ENCODE results near the gene MGAT4B.
A peak's percentile ranks its signal among the peaks of the same experiment; 100 is the strongest.
"Not testable (repeated sequence)": the region's sequence is repeated elsewhere in the genome, so short reads cannot be mapped to it uniquely, and the experiment has no call there.

The MGAT4B gene

GRCh38 chr5:179806250-179807048 lies at the start of gene MGAT4B:
Gene MGAT4B (minus strand): TSS chr5:179806866. CDS start chr5:179806583, 283 bp downstream.
- H3K27me3 ChIP-seq (ENCODE audit: control insufficient read depth in 1 of 2, insufficient read depth in 2 of 2, low read length in 2 of 2), result no peaks in the 10 kb centered on the region
- peaks cover 9% of the 10 kb centered on the region for H3K36me3 ChIP-seq (ENCODE audit: insufficient read depth, low read length)
- no peak within 1 kb of the TSS for H3K9ac ChIP-seq (ENCODE audit: low read length)
- peak within 1 kb of the TSS; percentile 60 to 94 for H3K4me3 ChIP-seq (ENCODE audit: low read depth in 1 of 2, low read length in 2 of 2)
- peaks cover 32% of the 10 kb centered on the region for H3K4me1 ChIP-seq (ENCODE audit: insufficient read depth, low read length)
- H3K9me3 ChIP-seq (ENCODE audit: low read length), result no peaks in the 10 kb centered on the region
- peak within 1 kb of the TSS; percentile 91 for H3K27ac ChIP-seq (ENCODE audit: low read depth, low read length)

DNA sequence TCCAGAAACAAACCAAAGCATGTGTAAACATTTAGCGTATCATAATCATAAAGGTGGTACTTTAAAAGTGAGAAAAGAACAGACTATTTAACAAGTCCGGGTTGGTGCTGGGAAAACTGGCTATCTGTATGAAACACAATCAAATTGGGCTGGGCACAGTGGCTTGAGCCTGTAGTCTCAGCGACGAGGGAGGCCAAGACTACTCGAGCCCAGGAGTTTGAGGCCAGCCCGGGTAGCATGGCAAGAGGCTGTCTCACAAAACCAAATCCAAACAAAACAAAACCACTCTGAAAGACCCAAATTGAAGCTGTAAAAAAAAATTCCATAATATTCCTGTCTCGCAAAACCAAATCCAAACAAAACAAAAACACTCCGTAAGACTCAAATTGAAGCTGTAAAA lies 47.7 kb upstream of the MGAT4B start:
- no peaks in the 10 kb centered on the region for H3K9me3 ChIP-seq (ENCODE audit: low read length)
- H3K27ac ChIP-seq (ENCODE audit: low read depth, low read length), result no peak overlapping the region
- no peak overlapping the region for H3K9ac ChIP-seq (ENCODE audit: low read length)
- no peak overlapping the region for H3K4me3 ChIP-seq (ENCODE audit: low read depth in 1 of 2, low read length in 2 of 2)
- peaks cover 31% of the 10 kb centered on the region for H3K36me3 ChIP-seq (ENCODE audit: insufficient read depth, low read length)
- H3K4me1 ChIP-seq (ENCODE audit: insufficient read depth, low read length), result peaks cover 6% of the 10 kb centered on the region
- no peaks in the 10 kb centered on the region for H3K27me3 ChIP-seq (ENCODE audit: control insufficient read depth in 1 of 2, insufficient read depth in 2 of 2, low read length in 2 of 2)

GRCh38 chr5:179852993-179853547 lies 46.4 kb upstream of the MGAT4B start:
- Histone ChIP-seq H3K4me3 (ENCODE audit: low read depth in 1 of 2, low read length in 2 of 2) (no peak overlapping the region), H3K9me3 (ENCODE audit: low read length) (no peaks in the 10 kb centered on the region), H3K9ac (ENCODE audit: low read length) (no peak overlapping the region), H3K36me3 (ENCODE audit: insufficient read depth, low read length) (peaks cover 40% of the 10 kb centered on the region), H3K27ac (ENCODE audit: low read depth, low read length) (no peak overlapping the region), H3K27me3 (ENCODE audit: control insufficient read depth in 1 of 2, insufficient read depth in 2 of 2, low read length in 2 of 2) (no peaks in the 10 kb centered on the region), H3K4me1 (ENCODE audit: insufficient read depth, low read length) (peaks cover 6% of the 10 kb centered on the region)

DNA sequence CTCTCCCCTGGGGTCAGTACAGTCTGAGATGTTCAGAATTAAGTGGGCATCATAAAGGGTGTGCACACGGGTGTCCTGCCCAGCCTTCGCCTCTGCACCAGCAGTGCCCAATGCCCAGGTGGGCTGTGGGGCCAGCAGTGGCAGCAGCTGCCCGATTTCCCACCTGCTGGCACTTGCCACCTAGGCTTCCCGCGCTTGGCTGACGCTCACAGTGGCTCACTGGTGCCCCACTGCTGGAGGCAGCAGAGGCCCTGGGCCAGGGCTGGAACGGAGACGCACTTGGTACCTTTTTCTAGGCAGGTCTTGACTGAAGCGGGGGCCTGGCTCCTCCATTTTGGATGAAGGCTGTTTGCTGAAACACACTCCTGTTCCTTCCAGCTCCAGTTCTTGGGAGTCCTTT lies 35.0 kb upstream of the MGAT4B start:
- Histone ChIP-seq H3K9ac (ENCODE audit: low read length) (no peak overlapping the region), H3K27me3 (ENCODE audit: control insufficient read depth in 1 of 2, insufficient read depth in 2 of 2, low read length in 2 of 2) (no peaks in the 10 kb centered on the region), H3K36me3 (ENCODE audit: insufficient read depth, low read length) (peaks cover 62% of the 10 kb centered on the region), H3K4me1 (ENCODE audit: insufficient read depth, low read length) (no peaks in the 10 kb centered on the region), H3K9me3 (ENCODE audit: low read length) (no peaks in the 10 kb centered on the region), H3K4me3 (ENCODE audit: low read depth in 1 of 2, low read length in 2 of 2) (no peak overlapping the region), H3K27ac (ENCODE audit: low read depth, low read length) (no peak overlapping the region)

DNA sequence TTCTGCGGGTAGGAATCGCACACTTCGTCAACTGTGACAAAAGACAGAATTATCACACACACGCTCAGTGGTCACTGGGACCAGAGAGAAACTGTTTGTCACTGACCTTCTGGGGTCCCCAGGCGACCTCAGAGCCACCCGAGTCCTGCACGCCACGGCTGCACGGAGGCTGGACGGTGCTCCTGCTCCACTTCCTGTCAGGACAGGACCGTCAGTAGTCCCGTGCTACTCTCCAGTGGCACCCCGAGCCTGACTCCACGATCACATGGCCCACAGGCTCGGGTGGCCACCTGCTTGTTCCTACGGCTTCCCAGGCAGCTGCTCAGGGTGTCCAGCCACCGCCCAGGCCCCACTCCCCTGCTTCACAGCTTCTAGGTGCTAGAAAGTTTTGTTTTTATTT lies 34.1 kb upstream of the MGAT4B start:
- Histone ChIP-seq H3K4me3 (ENCODE audit: low read depth in 1 of 2, low read length in 2 of 2) (no peak overlapping the region), H3K4me1 (ENCODE audit: insufficient read depth, low read length) (no peaks in the 10 kb centered on the region), H3K9ac (ENCODE audit: low read length) (no peak overlapping the region), H3K36me3 (ENCODE audit: insufficient read depth, low read length) (peaks cover 64% of the 10 kb centered on the region), H3K9me3 (ENCODE audit: low read length) (no peaks in the 10 kb centered on the region), H3K27me3 (ENCODE audit: control insufficient read depth in 1 of 2, insufficient read depth in 2 of 2, low read length in 2 of 2) (no peaks in the 10 kb centered on the region), H3K27ac (ENCODE audit: low read depth, low read length) (no peak overlapping the region)

GRCh38 chr5:179840321-179840720 lies 33.7 kb upstream of the MGAT4B start:
- Histone ChIP-seq H3K9me3 (ENCODE audit: low read length) (no peaks in the 10 kb centered on the region), H3K27ac (ENCODE audit: low read depth, low read length) (no peak overlapping the region), H3K36me3 (ENCODE audit: insufficient read depth, low read length) (peaks cover 65% of the 10 kb centered on the region), H3K27me3 (ENCODE audit: control insufficient read depth in 1 of 2, insufficient read depth in 2 of 2, low read length in 2 of 2) (no peaks in the 10 kb centered on the region), H3K9ac (ENCODE audit: low read length) (no peak overlapping the region), H3K4me1 (ENCODE audit: insufficient read depth, low read length) (no peaks in the 10 kb centered on the region), H3K4me3 (ENCODE audit: low read depth in 1 of 2, low read length in 2 of 2) (no peak overlapping the region)

DNA sequence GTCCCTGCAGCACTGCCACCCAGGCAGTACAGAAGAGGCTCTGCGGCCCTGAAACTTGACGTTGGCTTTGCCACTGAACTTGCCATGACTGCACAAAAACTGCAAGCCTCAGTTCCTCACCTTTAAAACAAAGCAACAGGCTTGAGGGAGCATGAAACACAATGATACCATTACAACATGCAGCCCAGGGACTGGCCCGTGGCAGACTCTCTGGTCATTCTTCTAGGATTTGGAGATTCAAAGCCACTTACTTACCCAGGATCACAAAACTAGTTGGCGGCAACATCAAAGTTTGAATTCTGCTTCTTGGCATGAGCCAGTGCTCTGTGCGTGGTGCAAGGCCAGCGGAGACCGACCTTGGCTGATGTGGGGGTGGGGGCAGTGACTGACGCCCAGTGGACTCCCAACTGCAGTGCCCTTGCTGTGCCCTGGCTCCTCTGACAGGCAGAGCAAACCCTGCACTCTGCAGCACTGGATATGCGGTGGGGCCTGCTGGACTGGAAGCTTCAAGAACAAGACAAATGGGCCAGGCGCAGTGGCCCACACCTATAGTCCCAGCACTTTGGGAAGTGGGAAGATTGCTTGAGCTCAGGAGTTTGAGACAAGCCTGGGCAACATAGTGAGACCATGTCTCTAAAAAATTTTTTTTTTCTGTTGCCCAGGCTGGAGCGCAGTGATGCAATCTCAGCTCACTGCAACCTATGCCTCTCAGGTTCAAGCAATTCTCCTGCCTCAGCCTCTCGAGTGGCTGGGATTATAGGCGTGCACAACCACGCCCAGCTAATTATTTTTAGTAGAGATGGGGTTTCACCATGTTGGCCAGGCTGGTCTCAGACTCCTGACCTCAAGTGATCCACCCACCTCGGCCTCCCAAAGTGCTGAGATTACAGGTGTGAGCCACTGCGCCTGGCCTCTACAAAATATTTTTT lies 32.9 kb upstream of the MGAT4B start:
- Histone ChIP-seq H3K4me1 (ENCODE audit: insufficient read depth, low read length) (no peaks in the 10 kb centered on the region), H3K4me3 (ENCODE audit: low read depth in 1 of 2, low read length in 2 of 2) (no peak overlapping the region), H3K36me3 (ENCODE audit: insufficient read depth, low read length) (peaks cover 65% of the 10 kb centered on the region), H3K27ac (ENCODE audit: low read depth, low read length) (no peak overlapping the region), H3K27me3 (ENCODE audit: control insufficient read depth in 1 of 2, insufficient read depth in 2 of 2, low read length in 2 of 2) (no peaks in the 10 kb centered on the region), H3K9ac (ENCODE audit: low read length) (no peak overlapping the region), H3K9me3 (ENCODE audit: low read length) (no peaks in the 10 kb centered on the region)

GRCh38 chr5:179837076-179838011 lies 30.7 kb upstream of the MGAT4B start:
- Histone ChIP-seq H3K9ac (ENCODE audit: low read length) (no peak overlapping the region), H3K4me3 (ENCODE audit: low read depth in 1 of 2, low read length in 2 of 2) (no peak overlapping the region), H3K27me3 (ENCODE audit: control insufficient read depth in 1 of 2, insufficient read depth in 2 of 2, low read length in 2 of 2) (no peaks in the 10 kb centered on the region), H3K27ac (ENCODE audit: low read depth, low read length) (no peak overlapping the region), H3K9me3 (ENCODE audit: low read length) (no peaks in the 10 kb centered on the region), H3K36me3 (ENCODE audit: insufficient read depth, low read length) (peaks cover 73% of the 10 kb centered on the region), H3K4me1 (ENCODE audit: insufficient read depth, low read length) (no peaks in the 10 kb centered on the region)

DNA sequence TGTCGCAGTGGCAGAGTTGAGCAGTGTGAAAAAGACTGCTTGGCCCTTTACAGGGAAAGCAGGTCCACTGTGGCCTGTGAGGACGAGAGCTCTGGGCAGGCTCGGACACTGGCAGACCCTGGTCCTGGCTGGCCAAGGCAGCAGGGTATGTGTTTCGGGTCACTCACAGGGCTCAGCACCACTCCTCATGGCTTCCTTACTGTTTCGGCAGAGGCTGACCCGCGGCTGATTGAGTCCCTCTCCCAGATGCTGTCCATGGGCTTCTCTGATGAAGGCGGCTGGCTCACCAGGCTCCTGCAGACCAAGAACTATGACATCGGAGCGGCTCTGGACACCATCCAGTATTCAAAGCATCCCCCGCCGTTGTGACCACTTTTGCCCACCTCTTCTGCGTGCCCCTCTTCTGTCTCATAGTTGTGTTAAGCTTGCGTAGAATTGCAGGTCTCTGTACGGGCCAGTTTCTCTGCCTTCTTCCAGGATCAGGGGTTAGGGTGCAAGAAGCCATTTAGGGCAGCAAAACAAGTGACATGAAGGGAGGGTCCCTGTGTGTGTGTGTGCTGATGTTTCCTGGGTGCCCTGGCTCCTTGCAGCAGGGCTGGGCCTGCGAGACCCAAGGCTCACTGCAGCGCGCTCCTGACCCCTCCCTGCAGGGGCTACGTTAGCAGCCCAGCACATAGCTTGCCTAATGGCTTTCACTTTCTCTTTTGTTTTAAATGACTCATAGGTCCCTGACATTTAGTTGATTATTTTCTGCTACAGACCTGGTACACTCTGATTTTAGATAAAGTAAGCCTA lies 29.8 kb upstream of the MGAT4B start:
- H3K9me3 ChIP-seq (ENCODE audit: low read length), result no peaks in the 10 kb centered on the region
- H3K36me3 ChIP-seq (ENCODE audit: insufficient read depth, low read length), result peaks cover 74% of the 10 kb centered on the region
- no peak overlapping the region for H3K27ac ChIP-seq (ENCODE audit: low read depth, low read length)
- H3K27me3 ChIP-seq (ENCODE audit: control insufficient read depth in 1 of 2, insufficient read depth in 2 of 2, low read length in 2 of 2), result no peaks in the 10 kb centered on the region
- no peak overlapping the region for H3K9ac ChIP-seq (ENCODE audit: low read length)
- no peaks in the 10 kb centered on the region for H3K4me1 ChIP-seq (ENCODE audit: insufficient read depth, low read length)
- no peak overlapping the region for H3K4me3 ChIP-seq (ENCODE audit: low read depth in 1 of 2, low read length in 2 of 2)

- not testable (repeated sequence) for H3K4me1 ChIP-seq (ENCODE audit: insufficient read depth, low read length)
These were observed 28.2 kb upstream of the MGAT4B start for GRCh38 chr5:179834871-179835270.

More at GRCh38 chr5:179834871-179835270, 28.2 kb upstream of the MGAT4B start:
- H3K27me3 ChIP-seq (ENCODE audit: control insufficient read depth in 1 of 2, insufficient read depth in 2 of 2, low read length in 2 of 2); H3K27ac ChIP-seq (ENCODE audit: low read depth, low read length); H3K4me3 ChIP-seq (ENCODE audit: low read depth in 1 of 2, low read length in 2 of 2); H3K9ac ChIP-seq (ENCODE audit: low read length); H3K9me3 ChIP-seq (ENCODE audit: low read length): not testable (repeated sequence)
- H3K36me3 ChIP-seq (ENCODE audit: insufficient read depth, low read length), result peaks cover 77% of the 10 kb centered on the region
